ENCODE results near the gene HLA-G.

- TF ChIP-seq CTCF (IDR thresholded peaks at IDR 0.05; ENCODE audit: extremely low read depth in 1 of 2, insufficient read depth in 1 of 2, low read depth in 1 of 2, low read length in 2 of 2) (no peak), EZH2 (IDR thresholded peaks at IDR 0.05; ENCODE audit: borderline replicate concordance, low read depth, low read length, severe bottlenecking) (no peak), JUN (IDR thresholded peaks at IDR 0.05; ENCODE audit: borderline replicate concordance, insufficient read depth, insufficient read length, low read depth) (no peak), MYC (IDR thresholded peaks at IDR 0.05; ENCODE audit: low read depth, low read length) (no peak), POLR2A (IDR thresholded peaks at IDR 0.05; ENCODE audit: low read depth, low read length) (no peak), FOS (IDR thresholded peaks at IDR 0.05; ENCODE audit: borderline replicate concordance, insufficient read depth, low read length) (no peak), MAX (IDR thresholded peaks at IDR 0.05; ENCODE audit: insufficient read depth, insufficient read length) (no peak), POLR2AphosphoS5 (IDR thresholded peaks at IDR 0.05; ENCODE audit: insufficient read depth, low read depth, low read length) (no peak)
These were observed 34.1 kb downstream of the HLA-G start for GRCh38 chr6:29861521-29862255.

Data from endothelial cell of umbilical vein (primary cell).